Stimulated activated CD4-positive, alpha-beta T cell treated with anti-CD3 and anti-CD28 coated beads, TNF-alpha, amount 100 ng/mL, for 24 hours (primary cell): ENCODE data around the gene HTR3E.
"Not testable (repeated sequence)": the region's sequence is repeated elsewhere in the genome, so short reads cannot be mapped to it uniquely, and the experiment has no call there.

ENCODE experiments used
- DNase-seq, 3 experiments: peaks; one replicate each; pipeline ENCODE4 v3.0.0-alpha.2; 2020; ENCODE audit warnings: low read depth in 3 of 3

HTR3E gene

DNA sequence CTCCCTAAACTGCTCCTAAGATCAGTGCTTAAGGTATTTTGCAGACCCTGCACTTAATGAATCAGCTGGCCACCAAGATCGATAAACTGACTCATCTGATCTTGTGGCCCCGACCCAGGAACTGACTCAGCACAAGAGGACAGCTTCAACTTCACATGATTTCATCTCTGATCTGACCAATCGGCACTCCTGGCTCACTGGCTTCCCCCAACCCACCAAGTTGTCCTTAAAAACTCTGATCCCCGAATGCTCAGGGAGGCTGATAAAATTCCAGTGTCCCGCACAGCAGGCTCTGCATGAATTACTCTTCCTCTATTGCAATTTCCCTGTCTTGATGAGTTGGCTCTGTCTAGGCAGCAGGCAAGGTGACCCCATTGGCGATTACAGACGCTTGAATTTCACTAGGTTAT is 13.5 kb downstream of the HTR3E start:
- DNase-seq = no peak

- DNase-seq = no peak
Observed at GRCh38 chr3:184116017-184116416, 19.2 kb downstream of the HTR3E start.

- DNase-seq = no peak
Observed at GRCh38 chr3:184117636-184118035, 20.8 kb downstream of the HTR3E start.

GRCh38 chr3:184121031-184121430 is 24.2 kb downstream of the HTR3E start:
- DNase-seq = not testable (repeated sequence)

GRCh38 chr3:184126006-184126405 is 29.1 kb downstream of the HTR3E start:
- DNase-seq = no peak

DNA sequence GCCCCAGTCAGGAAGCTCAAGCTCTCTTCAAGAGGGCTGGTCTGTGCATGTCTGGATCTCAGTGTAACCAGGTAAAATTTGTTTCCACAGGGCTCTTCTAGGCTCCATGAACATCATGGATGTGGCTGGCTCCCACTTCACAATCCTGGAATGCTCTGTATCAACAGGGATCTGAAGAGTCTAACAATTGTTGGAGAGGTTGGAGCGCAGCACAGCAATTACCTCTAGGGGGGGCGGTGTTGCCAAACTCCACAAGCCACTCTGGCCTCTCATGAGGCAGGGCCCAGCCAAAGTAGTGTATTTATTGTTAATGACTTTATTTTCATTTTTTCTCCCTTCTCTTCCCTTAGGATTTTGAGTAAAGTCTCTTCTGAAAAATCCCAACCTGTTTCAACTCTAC is 32.1 kb downstream of the HTR3E start:
- no peak for DNase-seq

- no peak for DNase-seq
Observed at GRCh38 chr3:184132945-184133344, 36.1 kb downstream of the HTR3E start.

DNA sequence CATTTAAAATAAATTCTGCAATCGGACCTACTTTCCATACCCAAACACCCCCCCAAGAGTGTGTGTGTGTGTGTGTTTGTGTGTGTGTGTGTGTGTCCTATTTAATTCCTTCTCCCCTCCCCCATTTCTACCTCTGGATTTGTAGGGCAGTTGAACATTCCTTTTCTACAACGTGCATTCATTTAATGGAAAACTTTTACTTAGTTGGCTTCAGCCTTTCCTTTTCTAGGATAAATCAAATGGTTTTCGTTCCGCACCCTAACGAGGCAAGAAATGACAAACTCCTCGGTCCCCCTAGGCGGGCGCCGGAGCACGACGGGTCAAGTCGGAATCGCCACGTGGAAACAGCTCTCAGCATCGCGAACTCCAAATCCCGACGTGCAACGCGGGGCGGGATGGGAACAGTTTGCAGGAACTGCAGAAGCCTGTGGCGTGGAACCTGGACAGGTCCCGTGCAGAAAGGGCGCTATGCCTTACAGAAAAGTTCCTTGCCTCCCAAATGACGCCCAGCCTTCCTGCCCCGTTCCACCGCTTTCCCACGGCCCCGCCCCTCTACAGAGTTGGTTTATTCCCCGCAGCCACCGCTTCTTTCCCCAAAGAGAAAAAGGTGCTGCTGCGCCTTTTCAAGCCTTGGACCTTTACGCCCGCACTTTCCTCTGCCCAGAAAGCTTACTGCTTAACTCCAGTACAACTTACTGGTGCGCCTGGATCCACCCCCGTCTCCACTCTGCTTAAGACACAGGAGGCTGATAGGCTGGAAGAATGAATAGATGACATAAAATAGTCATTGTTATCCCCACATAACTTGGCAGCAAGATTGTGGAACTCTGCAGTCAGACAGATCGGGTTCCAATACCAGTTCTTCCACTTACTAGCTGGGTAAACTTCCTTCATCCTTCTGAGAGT is 37.2 kb downstream of the HTR3E start:
- DNase-seq = peak; percentile 41 to 71 (median 43)

DNA sequence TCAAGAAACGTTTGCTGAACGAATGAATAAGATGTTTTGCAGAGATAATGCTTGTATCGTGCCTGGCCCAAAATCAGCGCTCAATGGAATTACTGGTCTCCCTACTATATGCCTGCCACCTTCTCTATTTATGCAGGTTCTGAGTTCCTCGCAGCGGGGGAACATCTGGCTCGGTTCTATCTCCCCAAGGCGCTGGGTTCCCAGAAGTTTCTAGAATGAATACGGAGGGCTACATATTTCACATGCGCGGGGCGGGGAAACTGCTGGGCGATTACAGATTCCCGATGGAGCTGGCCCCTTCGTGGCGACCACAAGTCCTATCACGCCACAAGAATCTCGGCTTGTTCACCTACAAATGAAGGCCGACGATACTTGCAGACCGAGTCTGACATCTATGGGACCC is 37.9 kb downstream of the HTR3E start:
- DNase-seq = no peak

- DNase-seq = peak; percentile 75 to 87 (median 83)
Observed at GRCh38 chr3:184135149-184135910, 38.5 kb downstream of the HTR3E start, which contains the start of gene EIF2B5. Gene EIF2B5, plus strand, starts transcription at chr3:184135358. Its CDS starts 28 bp downstream, at chr3:184135386.

DNA sequence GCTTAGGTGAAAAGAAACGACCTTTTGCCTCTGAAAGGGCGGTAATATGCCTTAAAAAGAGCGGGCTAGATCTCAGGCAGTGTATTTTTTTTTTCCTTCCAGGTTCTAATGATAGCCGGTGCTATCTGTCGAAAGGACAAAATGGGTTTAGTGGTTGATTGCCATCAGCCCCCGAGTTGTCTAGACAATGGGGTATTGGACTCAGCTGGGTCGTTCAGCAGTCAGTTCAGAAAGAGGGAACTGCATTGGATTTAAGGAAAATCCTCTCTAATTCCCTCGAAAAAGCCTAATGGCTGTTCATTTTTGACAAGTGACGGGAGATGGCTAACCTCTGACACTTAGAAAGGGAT is 39.0 kb downstream of the HTR3E start:
- DNase-seq = no peak

DNA sequence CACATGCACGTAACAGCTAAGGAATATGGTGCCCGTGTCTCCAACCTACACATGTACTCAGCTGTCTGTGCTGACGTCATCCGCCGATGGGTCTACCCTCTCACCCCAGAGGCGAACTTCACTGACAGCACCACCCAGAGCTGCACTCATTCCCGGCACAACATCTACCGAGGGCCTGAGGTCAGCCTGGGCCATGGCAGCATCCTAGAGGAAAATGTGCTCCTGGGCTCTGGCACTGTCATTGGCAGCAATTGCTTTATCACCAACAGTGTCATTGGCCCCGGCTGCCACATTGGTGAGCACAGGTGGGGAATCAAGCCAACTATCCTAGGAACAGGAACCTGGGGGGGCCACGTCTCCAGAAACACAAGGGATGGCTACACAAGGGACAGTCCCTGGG is 43.6 kb downstream of the HTR3E start:
- DNase-seq = no peak

DNA sequence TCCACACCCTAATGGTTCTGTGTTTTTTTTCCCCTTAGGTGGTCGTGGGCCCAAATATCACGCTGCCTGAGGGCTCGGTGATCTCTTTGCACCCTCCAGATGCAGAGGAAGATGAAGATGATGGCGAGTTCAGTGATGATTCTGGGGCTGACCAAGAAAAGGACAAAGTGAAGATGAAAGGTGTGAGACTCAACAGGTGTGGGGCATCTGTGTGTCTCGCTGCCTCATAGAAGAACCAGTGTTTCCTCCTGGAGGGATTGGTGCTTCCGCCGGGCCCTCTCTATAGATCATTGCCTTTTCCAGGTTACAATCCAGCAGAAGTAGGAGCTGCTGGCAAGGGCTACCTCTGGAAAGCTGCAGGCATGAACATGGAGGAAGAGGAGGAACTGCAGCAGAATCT is 45.3 kb downstream of the HTR3E start:
- no peak for DNase-seq

GRCh38 chr3:184143327-184143726 is 46.5 kb downstream of the HTR3E start:
- no peak for DNase-seq

GRCh38 chr3:184144505-184144904 is 47.6 kb downstream of the HTR3E start:
- no peak for DNase-seq

GRCh38 chr3:184145111-184145524 is 48.3 kb downstream of the HTR3E start:
- no peak for DNase-seq

DNA sequence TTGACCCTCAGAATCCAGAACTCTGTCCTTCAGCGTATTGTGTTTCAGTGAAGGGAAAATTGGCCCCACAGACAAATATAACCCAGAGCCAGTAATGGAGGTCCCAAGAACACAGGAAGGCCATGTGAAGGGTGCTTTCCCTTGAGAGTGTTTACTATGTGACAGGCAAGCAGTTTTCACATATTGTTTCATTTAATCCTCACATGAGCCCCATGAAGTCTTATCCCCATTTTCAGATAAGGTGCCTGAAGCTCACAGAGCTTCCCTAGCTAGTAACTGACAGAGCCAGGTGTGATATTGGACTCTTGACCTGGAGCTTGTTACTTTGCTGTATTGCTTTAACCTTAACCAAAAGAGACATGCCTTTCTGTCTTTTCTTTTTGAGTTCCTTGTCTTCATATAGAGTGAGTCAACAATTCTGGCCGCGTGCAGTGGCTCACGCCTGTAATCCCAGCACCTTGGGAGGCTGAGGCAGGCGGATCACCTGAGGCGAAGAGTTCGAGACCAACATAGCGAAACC is 48.9 kb downstream of the HTR3E start:
- DNase-seq = no peak

DNA sequence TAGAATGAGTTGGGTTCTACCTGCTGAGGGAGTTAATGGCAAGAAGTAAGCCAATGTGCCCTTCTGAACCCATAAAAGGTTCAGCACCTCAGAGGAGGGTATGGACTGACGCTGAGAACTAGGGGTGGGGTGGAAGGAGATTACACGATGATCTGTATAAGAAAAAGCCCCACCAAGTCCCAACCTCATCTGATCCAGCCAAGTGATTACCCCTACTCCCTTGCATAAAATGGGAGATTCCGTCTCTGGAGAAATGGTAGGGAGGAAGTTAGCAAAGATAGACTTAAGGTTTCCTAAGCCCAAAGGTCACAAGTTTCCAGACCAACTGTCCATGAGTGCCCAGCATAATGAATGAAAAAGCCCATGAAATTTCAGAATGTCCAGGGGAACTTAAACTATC is 51.2 kb downstream of the HTR3E start:
- no peak for DNase-seq

DNA sequence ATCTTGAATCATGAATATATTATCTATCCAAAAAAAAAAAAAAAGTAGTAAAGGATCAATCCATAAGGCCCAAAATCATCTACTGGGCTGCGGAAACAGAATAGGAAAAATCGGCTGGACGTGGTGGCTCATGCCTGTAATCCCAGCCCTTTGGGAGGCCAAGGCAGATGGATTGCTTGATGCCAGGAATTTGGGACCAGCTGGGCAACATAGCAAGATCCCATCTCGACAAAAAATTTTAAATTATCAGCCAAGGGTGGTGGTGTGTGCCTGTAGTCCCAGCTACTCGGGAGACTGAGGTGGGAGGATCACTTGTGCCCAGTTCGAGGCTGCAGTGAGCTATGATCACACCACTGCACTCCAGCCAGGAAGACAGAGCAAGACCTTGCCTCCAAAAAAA is 52.3 kb downstream of the HTR3E start:
- no peak for DNase-seq

DNA sequence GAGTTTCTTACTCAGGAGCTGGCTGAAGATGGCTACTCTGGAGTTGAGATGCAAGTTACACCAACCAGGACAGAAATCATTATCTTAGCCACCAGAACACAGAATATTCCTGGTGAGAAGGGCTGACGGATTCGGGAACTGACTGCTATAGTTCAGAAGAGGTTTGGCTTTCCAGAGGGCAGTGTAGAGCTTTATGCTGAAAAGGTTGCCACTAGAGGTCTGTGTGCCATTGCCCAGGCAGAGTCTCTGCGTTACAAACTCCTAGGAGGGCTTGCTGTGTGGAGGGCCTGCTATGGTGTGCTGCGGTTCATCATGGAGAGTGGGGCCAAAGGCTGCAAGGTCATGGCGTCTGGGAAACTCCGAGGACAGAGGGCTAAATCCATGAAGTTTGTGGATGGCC is 52.9 kb downstream of the HTR3E start:
- DNase-seq = not testable (repeated sequence)

DNA sequence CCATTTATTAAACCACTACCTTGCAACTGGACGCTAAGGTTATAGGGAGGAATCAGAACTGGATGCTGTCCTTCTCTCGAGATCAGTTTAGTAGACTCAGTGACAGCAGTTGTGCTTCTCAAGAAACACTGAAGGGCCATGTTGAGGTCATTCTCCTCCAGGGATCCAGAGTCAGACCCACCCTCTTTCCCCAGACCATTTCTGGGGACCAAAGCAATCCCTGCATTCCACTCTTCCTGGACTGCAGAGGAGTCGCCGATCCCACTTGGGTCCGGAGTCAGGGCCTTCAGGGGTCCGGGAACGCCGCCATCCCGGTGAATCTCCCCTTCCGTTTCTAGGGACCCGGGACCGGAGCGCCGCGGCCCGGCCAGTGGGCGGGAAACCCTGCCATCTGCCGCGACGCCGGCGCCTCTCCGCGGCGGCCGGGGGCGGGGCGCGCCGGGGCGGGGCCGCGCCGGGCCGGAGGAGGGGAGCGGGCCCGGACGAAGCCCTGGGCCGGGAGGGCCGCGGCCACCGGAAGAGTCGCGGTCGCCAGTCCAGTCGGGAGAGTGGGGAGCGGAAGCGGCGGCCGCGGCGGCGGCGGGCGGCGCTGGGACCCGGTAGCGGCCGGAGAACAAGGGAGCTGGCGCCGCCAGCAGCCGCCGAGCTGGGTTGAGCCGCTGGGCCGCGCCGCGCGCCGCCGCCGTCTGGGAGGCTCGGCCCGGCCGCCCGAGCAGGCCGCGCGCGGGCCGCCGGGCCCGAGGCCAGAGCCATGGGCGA is 58.2 kb downstream of the HTR3E start, which contains the start of gene DVL3:
Gene DVL3 (plus strand): TSS at position 493 of the 759 bp plus-strand sequence. CDS start 259 bp downstream, at position 752.
- peak in 1 of 3 experiments; percentile 38 for DNase-seq
